K562 (cell line): Measurements from ENCODE around the gene GNAT3. TPM values are rescaled to one million over a fixed set of nuclear protein-coding genes. Genes with fewer than 3 reads are reported as not detected.

Experiments used
- ATAC-seq: fragments of 200-7000 bp; cut with Tn5 transposase; 3 replicates; pipeline ENCODE4 v1.9.1; 2020; ENCODE audit warnings: moderate library complexity
- BruUV-seq: library from RNA; stranded (reverse); fragments of 400-500 nt; replicated peaks from 2 replicates; lab custom pipeline; 2021; lab: Mats Ljungman, UMichigan
- CTCF ChIA-PET: fragments of 300-600 bp; formaldehyde crosslinking; extraction: SDS; loops from one replicate; lab custom pipeline; 2021; ENCODE audit warnings: low intra/inter-chr PET ratio; lab: Yijun Ruan, JAX
- POLR2A ChIA-PET: fragments of 300-600, 350-650 bp; sonication (Branson Sonifier 250); formaldehyde crosslinking; extraction: SDS; loops from one replicate; lab custom pipeline; 2021; ENCODE audit warnings: antibody characterized with exemption, inconsistent platforms; lab: Yijun Ruan, JAX
- DNase-seq, 4 experiments: peaks; one replicate each; pipeline versions ENCODE4 v3.0.0 to v3.0.0-alpha.2; 2011 to 2018; ENCODE audit warnings: low spot score in 3 of 4, mixed read lengths in 3 of 4; ENCODE audit errors: extremely low read depth in 1 of 4
- FAIRE-seq: peaks from 2 replicates; lab custom pipeline; 2011; peaks lifted over from hg19 to GRCh38; lab: Jason Lieb, UNC
- H2AFZ ChIP-seq: 2 replicates; pipeline ENCODE4 v1.6.0; 2011; ENCODE audit warnings: low read depth, low read length, control low read depth, inconsistent platforms
- H3K27ac ChIP-seq: fragments of 200-600 bp; 3 replicates; pipeline ENCODE4 v1.8.0; 2011; ENCODE audit warnings: low read depth, mild to moderate bottlenecking, control low read depth, inconsistent platforms, low read length, moderate library complexity, mixed read lengths; ENCODE audit errors: extremely low read depth
- H3K27me3 ChIP-seq, 2 experiments: fragments of 300-600 bp in 1 of 2; 2 replicates in 1 of 2; 3 replicates in 1 of 2; pipeline versions ENCODE4 v1.6.0 to v1.8.0; 2011; ENCODE audit warnings: inconsistent platforms in 2 of 2, low read length in 2 of 2, mild to moderate bottlenecking in 1 of 2, mixed read lengths in 1 of 2, moderate library complexity in 1 of 2; ENCODE audit not compliant: control insufficient read depth in 2 of 2, insufficient read depth in 2 of 2
- H3K36me3 ChIP-seq: fragments of 300-600 bp; 3 replicates; pipeline ENCODE4 v1.8.0; 2011; ENCODE audit warnings: mild to moderate bottlenecking, low read length, inconsistent platforms; ENCODE audit not compliant: control insufficient read depth, insufficient read depth
- H3K4me1 ChIP-seq, 2 experiments: fragments of 200-600 bp in 1 of 2; replicated peaks in 1 of 2; 2 replicates in 1 of 2; 3 replicates in 1 of 2; pipeline versions ENCODE4 v1.5.1 to v1.8.0; 2011; ENCODE audit warnings: inconsistent platforms in 2 of 2, low read length in 2 of 2, mild to moderate bottlenecking in 1 of 2, mixed read lengths in 1 of 2, moderate library complexity in 1 of 2; ENCODE audit not compliant: control insufficient read depth in 2 of 2, insufficient read depth in 2 of 2
- H3K4me2 ChIP-seq: 2 replicates; pipeline ENCODE4 v1.6.1; 2011; ENCODE audit warnings: low read length, control low read depth, inconsistent platforms, mixed read lengths; ENCODE audit not compliant: insufficient read depth
- H3K4me3 ChIP-seq: fragments of 200-600 bp; sonication (generic), shearing (Covaris generic); 2 replicates; pipeline ENCODE4 v1.5.1; 2016; ENCODE audit warnings: control low read depth, inconsistent platforms
- H3K79me2 ChIP-seq: fragments of 200-600 bp; 3 replicates; pipeline ENCODE4 v1.8.0; 2011; ENCODE audit warnings: low read length, inconsistent platforms; ENCODE audit not compliant: control insufficient read depth, insufficient read depth
- H3K9ac ChIP-seq, 2 experiments: 2 replicates each; pipeline versions ENCODE4 v1.6.0 to v1.6.1; 2011; ENCODE audit warnings: low read depth in 2 of 2, low read length in 2 of 2, control low read depth in 1 of 2, inconsistent platforms in 1 of 2, mild to moderate bottlenecking in 1 of 2, mixed read lengths in 1 of 2; ENCODE audit not compliant: insufficient read depth in 1 of 2
- H3K9me1 ChIP-seq: one replicate; pipeline ENCODE4 v1.6.0; 2011; ENCODE audit warnings: inconsistent platforms, mild to moderate bottlenecking, low read length, moderate library complexity; ENCODE audit not compliant: control insufficient read depth, insufficient read depth
- H3K9me3 ChIP-seq: replicated peaks from 2 replicates; pipeline ENCODE4 v1.5.1; 2011; ENCODE audit warnings: low read depth, low read length, inconsistent platforms; ENCODE audit not compliant: control insufficient read depth, insufficient read depth
- H4K20me1 ChIP-seq: replicated peaks from 2 replicates; pipeline ENCODE4 v1.6.1; 2011; ENCODE audit warnings: low read length, inconsistent platforms, mixed read lengths; ENCODE audit not compliant: control insufficient read depth, insufficient read depth
- AFF1 ChIP-seq, 2 experiments: fragments of 450-650 bp; IDR thresholded peaks; 2 replicates each; pipeline ENCODE4 v1.6.1; 2018; ENCODE audit warnings: mild to moderate bottlenecking in 2 of 2, low read depth in 1 of 2; ENCODE audit not compliant: partially characterized antibody in 2 of 2
- HINFP ChIP-seq: fragments of 450-650 bp; conservative IDR thresholded peaks from 2 replicates; pipeline ENCODE4 v1.6.1; 2016; ENCODE audit warnings: missing genetic modification characterization, low read depth, mild to moderate bottlenecking, control low read depth, missing compliant biosample characterization
- MBD1 ChIP-seq: fragments of 250-450 bp; sonication (Bioruptor Pico); IDR thresholded peaks from 2 replicates; pipeline ENCODE4 v1.8.0; 2022; ENCODE audit warnings: inconsistent platforms
- MYC ChIP-seq, 2 experiments: fragments of 250-450 bp in 1 of 2; sonication (Bioruptor Pico) in 1 of 2; IDR thresholded peaks; 2 replicates each; pipeline versions ENCODE4 v1.5.1 to v1.6.1; 2012 to 2021; ENCODE audit warnings: low read depth in 2 of 2, borderline replicate concordance in 1 of 2, improper control_type of control experiment in 1 of 2, low read length in 1 of 2, mild to moderate bottlenecking in 1 of 2, moderate library complexity in 1 of 2
- RFX1 ChIP-seq: fragments of 450-650 bp; IDR thresholded peaks from 2 replicates; pipeline ENCODE4 v1.6.1; 2016; ENCODE audit warnings: mild to moderate bottlenecking, moderate library complexity
- SFPQ ChIP-seq: fragments of 200-400 bp; formaldehyde crosslinking; IDR thresholded peaks from 2 replicates; pipeline ENCODE4 v1.6.1; 2017; ENCODE audit warnings: mild to moderate bottlenecking, low read depth, low read length, moderate library complexity
- SMARCA5 ChIP-seq: fragments of 450-650 bp; IDR thresholded peaks from 2 replicates; pipeline ENCODE4 v1.6.1; 2016
- SOX6 ChIP-seq: fragments of 450-650 bp; IDR thresholded peaks from 2 replicates; pipeline ENCODE4 v1.6.1; 2014; ENCODE audit warnings: mild to moderate bottlenecking
- SPI1 ChIP-seq: IDR thresholded peaks from 2 replicates; pipeline ENCODE4 v1.6.1; 2011; ENCODE audit warnings: low read depth, low read length, control low read depth, borderline replicate concordance
- ZNF174 ChIP-seq: fragments of 250-450 bp; sonication (Bioruptor Pico); IDR thresholded peaks from 2 replicates; pipeline ENCODE4 v1.4.0; 2020; ENCODE audit warnings: mild to moderate bottlenecking
- ZNF232 ChIP-seq: sonication (generic); formaldehyde crosslinking; IDR thresholded peaks from 2 replicates; pipeline ENCODE4 v1.8.0; 2022; ENCODE audit warnings: mild to moderate bottlenecking, missing genetic modification reagents
- ZNF586 ChIP-seq: fragments of 450-650 bp; formaldehyde crosslinking; conservative IDR thresholded peaks from 2 replicates; pipeline ENCODE4 v1.4.0; 2020; ENCODE audit warnings: mild to moderate bottlenecking, moderate library complexity
- ZNF589 ChIP-seq: fragments of 200-800 bp; sonication (Bioruptor generic); IDR thresholded peaks from 2 replicates; pipeline ENCODE4 v1.6.1; 2016; ENCODE audit warnings: low read depth, missing genetic modification characterization, missing compliant biosample characterization
- WGBS: fragments of 100-300 bp; shearing (Covaris generic); methylation state at CpG from one replicate; pipeline ENCODE4 v1.1.6; 2016; ENCODE audit warnings: low coverage, mixed read lengths; ENCODE audit not compliant: insufficient coverage; ENCODE audit errors: missing lambda C conversion rate; 5-methylcytosine and 5-hydroxymethylcytosine counted together
- in situ Hi-C: fragments of 300-500 bp; cut with MboI; formaldehyde crosslinking; loops from 4 replicates; pipeline ENCODE4 v1.15.0; 2018; ENCODE audit warnings: inconsistent platforms, mixed read lengths
- intact Hi-C: fragments of 100-400 bp; cut with micrococcal nuclease; formaldehyde crosslinking; loops from 2 replicates; pipeline ENCODE4 v1.14.2; 2022
- polyA plus RNA-seq, 8 experiments: library from polyadenylated mRNA; depleted of rRNA in 4 of 8; stranded (reverse) in 5 of 8; unstranded in 3 of 8; fragments of >200 nt; fragmentation: Nextera tagmentation in 2 of 8; fragmentation: Illumina TruSeq in 1 of 8; extraction: Ambion mirVana in 2 of 8; extraction: Trizol in 1 of 8; gene quantifications; 2 replicates each; pipeline versions ENCODE4 v1.2.1 to v1.2.3, GENCODE V29; 2011 to 2014; ENCODE audit warnings: inconsistent platforms in 1 of 8, missing spikeins in 1 of 8
- total RNA-seq, 7 experiments: library from RNA; depleted of rRNA in 6 of 7; stranded (reverse); fragments of >200 nt in 6 of 7; fragmentation: Illumina TruSeq in 2 of 7; extraction: Trizol in 2 of 7; gene quantifications; 2 replicates each; pipeline versions ENCODE4 v1.2.1 to v1.2.3, GENCODE V29; 2011 to 2021; ENCODE audit warnings: low replicate concordance in 1 of 7

Gene GNAT3
- total and polyA plus RNA-seq, 9 of the 15 experiments (the other 6 are each of a cell fraction or from before 2014, with no cell fraction given), result not detected

GRCh38 chr7:80429181-80429580 lies 82.7 kb downstream of the GNAT3 start:
- Histone ChIP-seq H3K27me3 (no peaks in the 10 kb centered on the region), H3K9me1 (no peaks in the 10 kb centered on the region), H3K4me1 (no peaks in the 10 kb centered on the region), H3K9me3 (0 out of 2 replicates have a peak, but pooled peaks cover 1% of the 10 kb centered on the region), H3K79me2 (no peaks in the 10 kb centered on the region), H3K4me3 (no peak overlapping the region), H4K20me1 (no peaks in the 10 kb centered on the region), H3K36me3 (no peaks in the 10 kb centered on the region), H3K9ac (no peak overlapping the region), H2AFZ (no peak overlapping the region), H3K27ac (no peak overlapping the region), H3K4me2 (no peak overlapping the region)
- in situ Hi-C loops, result no loop called here
- WGBS, result 5% methylated on average over 1 of the region's 1 CpG
- POLR2A ChIA-PET, result no interaction called here
- no TSS peak for BruUV-seq
- ATAC-seq, result no peak
- CTCF ChIA-PET, result no interaction called here
- intact Hi-C loops, result no loop called here
- FAIRE-seq, result no peak
- no peak for DNase-seq
- no peak for TF ChIP-seq SMARCA5
- no peak for TF ChIP-seq MYC (IDR thresholded peaks at IDR 0.05; ENCODE audit: low read depth, low read length)
- no peak for TF ChIP-seq MYC (CRISPR knock-in tag; IDR thresholded peaks at IDR 0.05; ENCODE audit: borderline replicate concordance, low read depth)
- no peak for TF ChIP-seq AFF1 (IDR thresholded peaks at IDR 0.05; ENCODE audit: low read depth in 1 of 2, partially characterized antibody in 2 of 2)
- TF ChIP-seq ZNF586 (CRISPR knock-in tag), result no peak
- no peak for TF ChIP-seq ZNF232
- no peak for TF ChIP-seq MBD1 (CRISPR knock-in tag)
- TF ChIP-seq SPI1, result no peak
- TF ChIP-seq RFX1, result no peak
- no peak for TF ChIP-seq ZNF174 (CRISPR knock-in tag)
- no peak for TF ChIP-seq ZNF589 (CRISPR knock-in tag)
- TF ChIP-seq HINFP, result no peak
- TF ChIP-seq SFPQ, result no peak
- TF ChIP-seq SOX6, result no peak
